ENCODE results near the gene MYL10.

MYL10 gene

DNA sequence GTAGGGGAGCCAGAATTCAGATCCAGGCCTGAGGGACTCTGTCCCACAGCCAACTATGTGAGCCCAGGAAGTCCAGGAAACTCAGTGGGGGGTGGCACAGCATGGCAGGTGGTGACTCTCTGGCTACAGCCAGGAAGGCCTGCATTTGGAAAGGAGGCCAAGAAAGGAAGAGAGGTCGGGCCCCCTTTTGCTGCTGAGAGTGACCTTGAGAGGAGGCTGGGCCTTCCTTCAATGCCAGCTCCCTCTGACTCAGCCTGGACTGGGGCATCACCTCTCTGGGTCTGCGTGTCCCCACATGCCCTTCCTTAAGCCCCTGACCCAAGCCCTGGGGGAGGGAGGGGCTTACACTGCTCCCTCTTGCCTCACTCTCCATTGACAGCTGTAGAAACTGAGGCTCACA is 6.4 kb upstream of the MYL10 start:
- TF ChIP-seq CTCF (IDR thresholded peaks at IDR 0.05; ENCODE audit: extremely low read depth, missing control alignments), result no peak

DNA sequence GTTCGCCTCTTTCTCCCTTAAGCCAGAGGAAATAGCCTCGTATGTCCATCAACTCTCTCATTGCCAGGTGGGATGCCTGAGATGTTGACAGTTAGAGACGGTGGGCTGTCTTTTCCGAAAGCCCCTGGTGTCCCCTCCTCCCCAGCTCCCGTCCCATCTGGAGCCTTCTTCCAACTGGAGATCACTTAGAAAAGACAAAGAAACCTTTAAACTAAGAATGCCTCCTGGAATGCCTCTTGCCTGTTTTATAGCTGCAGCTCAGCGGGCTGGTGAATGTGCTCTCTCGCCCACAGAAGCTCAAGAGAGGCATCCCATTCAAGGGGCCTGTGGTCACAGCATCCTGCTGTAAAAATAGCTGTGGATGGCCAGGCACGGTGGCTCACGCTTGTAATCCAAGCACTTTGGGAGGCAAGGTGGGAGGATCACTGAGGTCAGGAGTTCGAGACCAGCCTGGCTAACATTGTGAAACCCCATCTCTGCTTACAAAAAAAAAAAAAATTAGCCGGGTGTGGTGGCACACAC is 5.2 kb upstream of the MYL10 start:
- no peak for DNase-seq (ENCODE audit: low spot score)
- TF ChIP-seq CTCF (IDR thresholded peaks at IDR 0.05; ENCODE audit: extremely low read depth, missing control alignments), result no peak

More for the DNA sequence above, 6.4 kb upstream of the MYL10 start:
- DNase-seq (ENCODE audit: low spot score), result no peak

DNA sequence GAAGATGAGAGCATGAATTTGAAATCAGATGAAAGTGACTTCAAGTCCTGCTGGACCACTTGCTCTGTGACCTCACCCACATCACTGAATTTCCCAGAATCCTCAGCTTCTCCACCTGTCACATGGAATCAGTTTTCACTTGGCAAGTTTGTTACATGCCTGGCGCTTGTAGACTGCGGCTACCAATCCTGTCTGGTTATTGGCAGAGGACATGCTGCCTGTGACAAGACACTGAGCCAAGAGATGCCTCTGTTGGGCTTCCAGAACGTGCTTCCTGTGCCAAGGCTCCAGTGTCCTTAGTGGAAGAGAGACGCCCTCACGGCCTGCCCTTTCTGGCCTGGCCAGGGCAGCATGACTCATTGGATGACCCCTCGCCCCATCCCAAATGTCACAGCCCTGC is 4.4 kb upstream of the MYL10 start:
- no peak for TF ChIP-seq CTCF (IDR thresholded peaks at IDR 0.05; ENCODE audit: extremely low read depth, missing control alignments)
- DNase-seq (ENCODE audit: low spot score), result no peak

GRCh38 chr7:101632641-101633040 is 3.5 kb upstream of the MYL10 start:
- DNase-seq (ENCODE audit: low spot score), result no peak
- TF ChIP-seq CTCF (IDR thresholded peaks at IDR 0.05; ENCODE audit: extremely low read depth, missing control alignments), result no peak

DNA sequence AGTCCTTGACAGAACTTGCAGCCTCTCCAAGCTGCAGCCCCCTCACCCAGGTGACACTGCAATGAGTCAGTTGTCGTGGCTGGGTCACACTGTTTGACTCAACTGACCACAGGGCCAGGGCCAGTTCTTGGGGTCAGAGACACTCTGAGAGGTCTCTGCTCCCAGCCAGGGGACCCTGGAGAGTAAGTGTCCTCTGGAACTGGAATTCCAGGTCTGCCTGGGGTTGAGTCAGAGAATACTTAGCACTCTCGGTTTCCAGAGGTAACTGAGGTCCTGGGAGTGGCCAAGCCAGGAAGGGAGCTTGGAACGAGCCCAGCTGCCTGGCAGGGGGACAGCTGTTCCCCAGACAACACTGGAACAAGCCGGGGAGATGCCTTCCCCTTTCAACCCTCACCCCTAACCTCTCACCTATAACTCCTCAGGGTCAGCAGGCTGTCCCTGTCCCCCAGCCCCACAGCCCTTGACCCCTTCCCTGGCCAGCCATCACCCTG is 2.2 kb upstream of the MYL10 start:
- no peak for DNase-seq (ENCODE audit: low spot score)
- no peak for TF ChIP-seq CTCF (IDR thresholded peaks at IDR 0.05; ENCODE audit: extremely low read depth, missing control alignments)

- DNase-seq (ENCODE audit: low spot score), result no peak
- no peak for TF ChIP-seq CTCF (IDR thresholded peaks at IDR 0.05; ENCODE audit: extremely low read depth, missing control alignments)
Measured at GRCh38 chr7:101630591-101630990, 1.5 kb upstream of the MYL10 start.

DNA sequence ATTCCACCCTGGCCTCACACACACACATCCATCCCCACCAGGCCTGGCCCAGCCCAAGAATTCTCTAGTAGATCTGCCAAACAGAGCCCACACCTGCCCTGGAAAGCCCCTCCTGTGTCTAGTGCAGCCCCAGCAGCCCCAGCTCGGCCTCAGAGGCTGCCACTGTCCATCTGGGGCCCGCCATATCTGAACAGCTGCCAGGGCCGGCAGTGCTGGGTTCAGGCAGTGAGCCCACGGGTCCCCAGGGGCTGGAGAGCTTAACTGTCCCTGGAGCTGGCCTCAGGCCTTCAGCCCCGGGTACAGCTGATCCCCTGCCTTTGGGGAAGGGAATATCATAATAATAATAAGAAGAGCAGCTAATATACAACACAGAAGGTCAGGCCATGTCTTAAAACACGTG is 574 bp downstream of the MYL10 start:
- no peak for DNase-seq (ENCODE audit: low spot score)
- TF ChIP-seq CTCF (IDR thresholded peaks at IDR 0.05; ENCODE audit: extremely low read depth, missing control alignments), result no peak
